GM21381 (cell line): ENCODE measurements around the gene PROX1.

Experiments used
- ATAC-seq: cut with Tn5 transposase; IDR thresholded peaks from one replicate; pipeline ENCODE4 v1.9.1; 2021; ENCODE audit warnings: mild to moderate bottlenecking, moderate library complexity; ENCODE audit not compliant: unreplicated experiment

The PROX1 gene

DNA sequence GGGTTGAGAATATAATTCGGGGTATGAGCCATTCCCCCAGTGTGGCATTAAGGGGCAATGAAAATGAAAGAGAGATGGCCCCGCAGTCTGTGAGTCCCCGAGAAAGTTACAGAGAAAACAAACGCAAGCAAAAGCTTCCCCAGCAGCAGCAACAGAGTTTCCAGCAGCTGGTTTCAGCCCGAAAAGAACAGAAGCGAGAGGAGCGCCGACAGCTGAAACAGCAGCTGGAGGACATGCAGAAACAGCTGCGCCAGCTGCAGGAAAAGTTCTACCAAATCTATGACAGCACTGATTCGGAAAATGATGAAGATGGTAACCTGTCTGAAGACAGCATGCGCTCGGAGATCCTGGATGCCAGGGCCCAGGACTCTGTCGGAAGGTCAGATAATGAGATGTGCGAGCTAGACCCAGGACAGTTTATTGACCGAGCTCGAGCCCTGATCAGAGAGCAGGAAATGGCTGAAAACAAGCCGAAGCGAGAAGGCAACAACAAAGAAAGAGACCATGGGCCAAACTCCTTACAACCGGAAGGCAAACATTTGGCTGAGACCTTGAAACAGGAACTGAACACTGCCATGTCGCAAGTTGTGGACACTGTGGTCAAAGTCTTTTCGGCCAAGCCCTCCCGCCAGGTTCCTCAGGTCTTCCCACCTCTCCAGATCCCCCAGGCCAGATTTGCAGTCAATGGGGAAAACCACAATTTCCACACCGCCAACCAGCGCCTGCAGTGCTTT is 9.4 kb downstream of the PROX1 start:
- no peak for ATAC-seq

DNA sequence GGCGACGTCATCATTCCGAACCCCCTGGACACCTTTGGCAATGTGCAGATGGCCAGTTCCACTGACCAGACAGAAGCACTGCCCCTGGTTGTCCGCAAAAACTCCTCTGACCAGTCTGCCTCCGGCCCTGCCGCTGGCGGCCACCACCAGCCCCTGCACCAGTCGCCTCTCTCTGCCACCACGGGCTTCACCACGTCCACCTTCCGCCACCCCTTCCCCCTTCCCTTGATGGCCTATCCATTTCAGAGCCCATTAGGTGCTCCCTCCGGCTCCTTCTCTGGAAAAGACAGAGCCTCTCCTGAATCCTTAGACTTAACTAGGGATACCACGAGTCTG is 10.0 kb downstream of the PROX1 start:
- no peak for ATAC-seq

DNA sequence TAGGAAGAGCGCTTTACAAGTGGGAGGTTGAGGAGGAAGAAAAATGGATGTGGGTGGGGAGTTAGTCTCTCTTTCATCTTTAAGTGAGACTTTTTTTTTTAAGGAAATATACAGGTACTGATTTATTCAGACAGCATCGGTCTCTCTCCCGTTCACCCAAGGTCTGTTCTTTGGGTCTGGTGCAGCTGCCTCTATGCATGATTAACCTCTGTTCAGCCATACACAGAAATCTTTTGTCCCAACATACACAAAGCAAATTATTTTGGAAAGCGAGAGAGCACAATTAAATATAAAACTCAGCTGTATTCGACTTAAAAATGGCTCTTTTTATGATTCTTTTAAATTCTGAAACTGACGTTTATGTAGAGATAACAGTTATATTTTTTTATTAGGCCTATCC is 11.0 kb downstream of the PROX1 start:
- ATAC-seq: no peak

DNA sequence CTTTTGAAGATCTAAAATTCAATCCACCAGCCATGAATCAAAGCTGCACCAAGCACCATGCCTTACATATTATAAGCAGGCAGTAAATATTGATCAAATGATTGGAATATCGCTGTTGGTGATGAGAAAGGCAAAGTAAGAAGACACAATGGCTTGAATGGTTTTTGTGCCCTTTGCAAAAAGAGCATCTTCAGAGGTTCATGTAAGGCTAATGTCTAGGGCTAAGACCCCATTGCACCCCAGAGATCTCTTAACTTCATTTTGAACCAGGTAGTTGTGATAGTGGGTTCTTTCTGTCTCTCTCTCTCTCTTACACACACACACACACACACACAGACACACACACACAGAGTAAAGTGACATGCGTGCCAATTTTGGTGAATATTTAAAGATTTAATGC is 12.0 kb downstream of the PROX1 start:
- ATAC-seq: no peak

DNA sequence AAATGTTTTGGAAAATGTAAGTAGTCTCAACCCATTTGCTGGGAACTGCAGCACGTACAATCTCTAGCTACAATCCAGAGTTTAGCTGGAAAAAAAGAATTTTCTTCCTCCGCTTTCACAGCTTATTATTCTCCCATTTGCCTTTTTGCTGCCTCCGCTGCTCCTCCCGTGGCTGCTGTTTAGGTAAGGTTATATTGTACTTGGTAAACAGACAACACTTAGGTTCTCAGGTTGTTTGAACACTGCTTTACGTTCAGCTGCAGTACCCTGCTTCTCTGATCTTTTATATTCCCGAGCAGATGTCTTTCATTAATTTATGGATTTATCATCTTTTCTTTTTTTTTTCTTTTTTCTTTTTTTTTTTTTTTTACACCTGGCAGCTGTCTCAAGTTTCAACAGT is 14.3 kb downstream of the PROX1 start:
- no peak for ATAC-seq

DNA sequence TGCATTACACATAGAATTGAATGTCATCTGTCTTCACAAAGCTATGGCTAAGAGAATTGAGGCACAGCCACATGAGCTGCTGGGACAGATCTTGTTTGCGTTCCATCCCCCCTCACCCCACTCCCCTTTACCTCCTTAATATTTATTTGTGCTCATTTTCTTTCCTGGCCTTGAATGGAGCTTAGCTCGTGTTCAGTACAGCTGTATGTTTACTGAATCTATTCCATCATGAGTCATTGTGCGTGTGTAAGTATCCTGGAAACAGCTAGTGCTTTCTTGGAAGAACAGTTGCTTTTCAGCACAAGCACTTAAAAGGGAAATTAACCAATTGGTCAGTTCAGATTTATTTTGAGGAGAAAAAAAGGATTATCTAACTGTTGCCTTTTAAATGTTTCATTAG is 14.7 kb downstream of the PROX1 start:
- ATAC-seq: no peak

DNA sequence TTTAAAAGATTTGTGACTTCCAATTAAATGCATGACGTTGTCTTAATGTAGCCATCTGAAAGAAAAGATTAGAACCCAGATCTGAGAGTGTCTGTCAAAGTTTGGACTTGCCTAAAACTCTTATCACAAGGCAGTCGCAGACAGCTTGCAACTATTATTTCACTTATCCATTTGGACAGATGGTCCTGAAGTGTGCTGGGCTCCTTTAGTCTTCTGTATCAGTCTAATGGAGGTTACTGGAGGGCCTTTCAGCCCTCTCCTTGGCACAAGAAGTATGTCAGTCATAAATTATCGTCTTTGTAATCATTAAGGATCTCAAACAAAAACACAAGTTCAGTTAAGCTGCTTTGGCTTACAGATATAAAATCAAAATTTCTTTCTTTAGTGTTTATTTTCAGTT is 15.5 kb downstream of the PROX1 start:
- ATAC-seq: no peak

DNA sequence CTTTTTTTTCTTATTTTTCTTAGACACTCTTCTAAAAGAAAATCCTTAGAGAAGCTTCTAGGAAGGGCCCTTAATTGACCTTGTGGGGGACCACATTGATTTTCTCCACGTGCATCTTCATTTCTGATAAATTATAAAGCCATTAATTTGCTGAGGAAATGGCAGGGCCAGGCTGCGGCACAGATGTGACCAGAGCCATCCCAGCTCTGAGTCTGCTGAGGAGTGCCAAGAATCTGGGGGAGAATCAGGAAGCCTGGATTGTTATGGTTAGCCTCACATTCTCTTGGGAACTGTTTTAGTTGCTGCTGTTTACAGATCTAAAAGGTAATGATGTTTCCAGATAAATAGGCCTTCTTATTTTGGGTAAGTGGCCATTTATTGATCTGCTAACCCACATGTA is 16.2 kb downstream of the PROX1 start:
- ATAC-seq: no peak

DNA sequence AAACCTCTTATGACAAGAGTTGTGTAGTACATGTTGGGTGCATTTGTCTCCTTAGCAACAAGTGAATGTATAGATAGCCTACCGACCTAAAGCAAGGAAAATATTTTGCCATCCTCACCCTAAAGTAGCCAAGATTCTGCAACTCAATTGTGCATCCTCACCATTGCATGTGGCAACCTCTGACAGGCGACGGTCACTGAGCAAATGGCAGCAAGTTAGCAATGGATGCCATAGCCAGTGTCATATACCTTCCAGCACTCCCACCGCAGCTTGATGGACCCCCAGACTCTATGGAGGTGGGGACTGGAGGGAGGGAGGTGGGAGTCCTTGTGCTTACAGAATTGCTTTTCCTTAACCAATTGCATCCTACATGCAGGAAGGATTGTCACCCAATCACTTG is 17.0 kb downstream of the PROX1 start:
- no peak for ATAC-seq

DNA sequence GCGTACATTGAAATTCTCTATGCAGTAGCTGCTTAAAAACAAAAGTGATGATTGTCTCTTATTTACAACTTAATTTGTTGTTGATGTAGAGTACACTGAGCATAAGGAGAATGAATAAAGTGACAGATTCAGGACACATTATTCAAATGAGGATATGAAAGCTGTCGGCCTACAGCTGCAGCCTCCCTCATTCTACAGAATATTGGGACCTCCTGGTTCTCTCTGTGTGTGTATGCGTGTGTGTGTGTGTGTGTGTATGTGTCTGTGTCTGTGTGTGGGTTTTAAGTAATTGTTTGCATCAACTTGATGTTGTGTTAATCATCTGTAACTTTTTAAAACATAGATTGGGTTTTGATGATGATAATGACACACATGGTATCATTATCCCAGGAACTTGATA is 17.9 kb downstream of the PROX1 start:
- ATAC-seq: no peak

DNA sequence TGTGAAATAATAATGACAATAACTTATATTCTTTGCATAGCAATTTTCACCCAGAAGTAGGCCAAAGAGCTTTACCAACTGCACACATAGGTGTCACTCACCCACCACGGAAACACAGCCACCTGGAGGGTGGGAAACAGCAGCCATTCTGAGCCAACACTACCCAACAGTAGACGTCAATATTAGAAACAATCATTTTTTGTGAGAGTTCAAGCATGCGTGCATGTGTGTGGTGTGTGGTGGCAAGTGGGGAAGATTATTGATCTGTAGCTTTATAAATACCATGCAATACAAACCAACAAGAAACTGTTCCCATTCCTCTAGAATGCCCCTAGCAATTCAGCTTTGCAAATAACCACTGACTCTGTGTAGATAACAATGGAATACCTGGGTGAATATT is 19.1 kb downstream of the PROX1 start:
- ATAC-seq: no peak

DNA sequence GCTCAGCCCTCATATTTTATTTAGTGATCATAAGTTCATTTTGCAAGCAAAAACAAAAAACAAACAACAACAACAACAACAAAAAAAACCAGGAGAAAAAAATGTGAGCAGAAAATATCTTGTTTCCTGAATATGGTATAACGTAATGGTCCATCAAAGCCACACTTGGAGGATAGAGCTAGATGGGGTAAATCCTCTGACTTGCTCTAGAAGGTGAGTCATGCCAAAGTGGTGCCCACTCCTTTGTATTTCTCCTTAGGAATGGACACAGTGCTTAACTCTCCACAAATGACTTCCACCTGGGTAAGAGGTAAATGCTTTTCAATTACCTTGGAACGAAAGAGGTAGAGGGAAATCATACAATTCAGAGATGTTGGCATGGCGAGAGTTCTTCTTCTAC is 20.6 kb downstream of the PROX1 start:
- ATAC-seq: no peak

DNA sequence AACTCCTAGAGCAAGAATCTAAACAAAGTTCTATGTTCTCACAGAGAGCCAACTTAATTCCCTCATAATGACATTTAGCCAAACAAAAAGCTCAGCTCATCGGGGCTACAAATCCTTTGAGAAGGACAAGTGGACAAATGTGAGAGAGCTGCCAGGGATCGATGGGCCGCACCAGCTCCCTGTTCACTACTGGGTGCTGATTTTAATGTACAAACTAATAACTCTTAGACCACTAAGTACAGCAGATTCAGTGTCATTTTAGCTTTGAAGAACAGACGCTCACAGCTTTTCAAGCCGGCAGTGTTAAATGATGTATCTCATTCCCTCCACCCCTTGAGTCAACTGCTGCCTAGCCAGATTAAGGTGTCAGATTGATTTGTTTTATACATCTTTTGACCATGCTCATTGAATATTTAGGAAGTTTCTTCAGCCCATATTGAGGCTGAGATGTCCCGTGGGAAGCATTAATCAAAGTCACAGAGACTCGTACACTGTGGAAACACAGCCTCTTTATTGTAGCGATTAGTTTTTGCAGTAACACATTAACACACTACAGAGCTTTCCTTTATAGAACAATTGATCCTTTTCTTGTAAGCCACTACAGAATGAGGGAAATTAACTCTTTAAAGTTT is 21.1 kb downstream of the PROX1 start:
- ATAC-seq: no peak

DNA sequence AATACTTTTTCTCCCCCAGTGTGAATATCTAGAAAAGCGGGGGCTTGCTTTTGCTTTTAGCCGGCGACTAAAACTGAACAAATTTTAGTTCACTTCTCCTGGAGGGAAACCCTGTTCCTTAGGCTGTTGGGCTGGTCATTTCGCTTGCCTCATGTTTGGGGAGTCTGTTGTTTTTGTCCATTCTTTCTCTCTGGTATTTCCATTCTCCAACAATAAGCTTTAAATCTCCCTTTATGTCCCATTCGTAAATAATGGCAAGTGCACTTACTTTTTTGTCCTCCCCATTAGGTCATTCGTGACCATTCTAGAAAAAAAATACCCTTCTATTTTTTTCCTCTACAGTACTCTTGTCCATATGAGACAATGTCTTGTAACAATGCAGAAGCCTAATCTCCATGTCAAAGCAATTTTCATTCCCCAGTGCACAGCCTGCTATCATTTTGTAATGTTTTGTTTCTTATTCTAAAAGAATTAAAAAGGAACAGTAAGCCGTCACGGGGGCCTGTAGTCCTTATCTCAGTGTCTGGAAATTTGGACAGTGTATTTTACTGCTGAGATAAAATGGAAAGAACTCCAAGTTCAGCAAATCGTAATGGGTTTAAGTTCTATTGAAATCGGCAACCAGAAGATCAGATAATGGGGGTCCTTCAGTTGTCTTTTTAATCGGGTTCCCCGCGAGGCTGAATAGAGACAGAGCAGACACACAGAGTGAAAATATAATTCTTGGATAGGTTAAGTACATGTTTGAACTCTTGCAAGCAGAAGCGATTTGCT is 21.8 kb downstream of the PROX1 start:
- ATAC-seq: no peak

DNA sequence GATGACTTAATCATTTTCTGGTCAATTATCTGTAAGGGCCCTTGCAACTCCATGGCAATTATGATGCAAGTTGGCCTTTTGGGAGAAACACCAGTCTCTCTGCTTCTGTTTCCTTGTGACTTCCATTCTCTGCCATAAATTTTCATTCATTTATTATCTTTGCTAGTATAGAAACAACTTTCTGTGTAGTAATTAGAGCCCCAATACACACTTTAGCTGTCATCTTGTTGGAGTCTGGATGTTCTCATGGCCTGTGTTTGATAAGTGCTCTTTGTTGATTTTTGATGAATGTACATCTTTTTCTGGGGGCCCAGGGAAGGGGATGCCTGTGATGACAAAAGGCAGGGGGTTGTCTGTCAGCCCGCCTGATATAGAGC is 22.4 kb downstream of the PROX1 start:
- no peak for ATAC-seq

DNA sequence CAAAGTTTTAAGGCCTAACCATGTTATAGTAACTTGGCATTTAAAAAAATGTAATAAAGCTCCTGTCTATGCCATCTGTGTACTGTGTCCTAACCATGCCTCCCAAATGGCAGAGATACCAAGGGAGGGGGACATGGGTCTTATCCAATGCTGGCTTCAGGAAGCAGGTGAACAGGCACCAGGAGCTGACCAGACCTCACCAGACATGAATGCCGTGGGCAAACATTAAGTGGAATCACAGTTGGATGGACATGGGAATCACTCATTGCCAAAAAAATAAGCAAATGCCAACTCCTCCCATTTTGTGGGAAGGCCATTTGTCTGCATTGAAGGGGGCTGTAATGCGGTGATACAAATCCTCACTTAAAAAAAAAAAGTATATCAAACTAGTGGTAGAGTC is 22.9 kb downstream of the PROX1 start:
- no peak for ATAC-seq

DNA sequence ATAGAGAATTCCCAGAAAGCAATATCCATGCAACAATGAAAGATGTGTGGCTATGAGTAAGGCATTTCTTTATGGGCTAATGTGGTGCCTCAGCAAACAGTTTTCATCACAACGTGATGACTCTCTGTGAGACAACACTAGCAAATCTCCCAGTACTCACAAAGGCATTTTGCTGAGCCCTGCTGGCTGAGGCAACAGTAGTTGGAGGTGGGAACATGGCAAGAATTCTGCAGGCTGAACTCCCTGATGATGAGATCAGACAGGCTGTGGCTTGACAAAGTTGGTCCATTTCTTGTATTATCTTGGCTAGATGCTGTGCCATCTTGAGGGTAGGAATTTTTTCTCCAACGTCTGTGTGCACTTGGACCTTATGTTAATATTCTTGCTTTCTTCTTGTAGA is 24.6 kb downstream of the PROX1 start:
- ATAC-seq: no peak

DNA sequence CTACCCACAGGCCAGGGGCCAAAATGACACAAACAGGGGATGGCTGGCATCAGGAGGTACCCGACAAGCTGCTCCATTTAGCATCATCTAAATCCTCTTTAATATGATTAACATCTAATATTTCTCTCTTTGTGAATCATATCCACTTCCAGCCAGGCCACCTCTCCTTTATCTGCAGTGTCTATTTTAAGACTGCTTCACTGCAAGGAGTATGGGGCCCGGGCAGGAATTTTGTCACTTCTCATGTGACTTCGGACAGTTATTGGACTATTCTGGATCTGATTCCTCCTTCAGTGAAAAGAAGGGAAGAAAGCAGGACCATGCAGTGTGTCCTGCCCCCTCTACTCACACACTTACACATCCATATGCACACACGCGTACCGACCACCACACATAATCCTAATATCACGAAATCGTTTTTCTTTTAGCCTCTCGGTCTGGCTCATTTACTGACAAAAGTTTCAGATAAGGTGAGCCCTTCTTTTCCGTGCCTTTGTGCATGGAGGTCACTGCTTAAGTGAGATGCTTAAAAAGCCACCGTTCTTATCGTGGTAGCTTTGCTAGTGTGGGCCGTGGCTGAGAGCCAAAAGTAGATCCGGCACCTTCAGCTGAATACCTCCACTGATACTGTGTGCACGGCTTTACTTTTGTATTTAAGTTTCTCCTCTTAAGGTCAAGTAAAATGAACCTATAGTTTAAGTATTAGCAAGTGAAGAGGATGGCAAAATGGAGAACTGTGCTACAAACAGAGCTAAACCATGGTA is 26.0 kb downstream of the PROX1 start:
- no peak for ATAC-seq

DNA sequence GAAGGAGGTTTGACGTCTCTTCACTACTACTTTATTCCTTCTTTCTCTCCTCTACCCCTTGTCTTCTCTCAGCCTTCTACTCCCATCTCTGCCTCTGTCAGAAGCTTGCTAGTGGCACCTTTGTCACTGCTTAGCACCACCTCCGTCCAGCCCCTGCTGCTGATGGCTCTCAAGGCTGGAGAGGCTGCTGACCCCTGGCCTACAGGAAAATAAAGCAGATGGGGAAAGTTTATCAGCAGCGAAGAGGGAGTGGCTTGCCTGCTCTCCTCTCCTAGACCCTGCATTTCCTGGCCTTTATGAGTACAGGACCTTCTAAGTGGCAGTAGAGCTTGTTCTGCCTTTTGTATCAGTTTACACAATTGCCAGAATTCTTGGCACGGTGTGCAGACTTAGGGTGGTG is 27.0 kb downstream of the PROX1 start:
- no peak for ATAC-seq

DNA sequence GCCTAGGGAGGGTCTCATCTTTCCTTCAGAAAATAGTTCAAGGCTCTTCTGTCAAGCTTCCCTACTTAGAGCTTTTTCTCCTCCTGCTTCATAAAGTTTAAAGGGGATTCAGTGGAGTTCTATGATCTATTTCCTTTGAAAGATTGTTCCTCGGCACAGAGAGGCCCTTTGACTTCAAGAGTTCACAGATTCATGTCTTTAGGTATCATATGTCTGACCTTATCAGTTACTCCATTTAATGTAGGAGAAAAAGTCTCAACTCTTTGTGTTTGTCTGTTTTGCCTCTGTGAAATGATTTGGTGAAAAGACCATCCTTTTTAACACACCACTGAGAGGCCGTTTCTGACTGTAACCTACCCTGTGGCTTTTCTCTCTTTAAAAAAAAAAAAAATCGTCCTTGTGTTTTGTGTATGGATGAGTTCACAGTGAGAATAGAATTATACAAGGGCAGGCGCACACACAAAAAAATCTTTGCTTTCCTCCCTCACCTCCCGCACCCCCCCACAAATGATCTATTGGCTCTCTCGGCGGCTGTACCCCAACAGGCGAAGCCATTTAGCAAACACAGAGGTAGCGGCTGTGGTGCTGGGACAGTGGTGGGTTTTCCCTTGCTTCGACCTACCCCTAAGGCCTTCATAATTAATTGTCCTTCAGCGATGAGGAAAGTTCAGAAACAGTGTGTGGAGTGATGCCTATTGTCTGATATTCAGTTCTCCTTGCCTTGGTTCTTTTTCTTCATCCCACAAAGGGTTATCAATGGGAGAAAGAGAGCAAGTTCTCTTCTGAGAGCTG is 29.6 kb downstream of the PROX1 start:
- no peak for ATAC-seq
